ENCODE measurements around the gene FBLN1. TPM values are rescaled to one million over a fixed set of nuclear protein-coding genes. Genes with fewer than 3 reads are reported as not detected.

The FBLN1 gene
- total and polyA plus RNA-seq, 2 donors (not counting 3 experiments of a cell fraction or from before 2014, with no cell fraction given) = 1.2 to 4.0 TPM

DNA sequence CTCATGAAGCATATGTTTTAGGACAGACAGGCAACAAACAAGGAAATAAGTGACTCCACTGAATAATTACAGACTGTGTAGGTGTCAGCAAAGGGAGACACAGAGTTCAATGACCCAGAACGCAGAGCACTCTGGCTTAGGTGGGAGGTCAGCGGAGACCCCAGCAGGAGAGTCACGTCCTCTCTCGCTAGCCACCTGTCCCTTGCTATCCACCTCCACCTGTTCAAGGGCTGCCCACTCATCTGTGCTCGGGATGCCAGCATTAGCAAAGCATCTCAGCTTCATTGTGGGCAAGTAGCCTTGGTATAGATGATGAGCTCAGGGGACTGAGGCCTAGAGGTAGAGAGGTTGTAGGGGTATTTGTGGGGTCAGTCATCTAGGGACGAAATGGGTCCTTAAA, 147.1 kb downstream of the FBLN1 start:
- H3K4me2 ChIP-seq (ENCODE audit: insufficient read depth, low read length) = no peak overlapping the region
- FAIRE-seq (no peak), DNase-seq (ENCODE audit: low read depth, low spot score) (no peak)
- no peaks in the 10 kb centered on the region for H3K79me2 ChIP-seq (ENCODE audit: control insufficient read depth, insufficient read depth, low read length)
- no peak overlapping the region for H3K4me3 ChIP-seq (replicated peaks in 1 of 3; ENCODE audit: insufficient read depth in 1 of 3, low read depth in 1 of 3, low read length in 3 of 3)
- dilution Hi-C loops (cut with MboI; ENCODE audit: extremely low pct_ligation_motif_present, low sequenced_read_pairs) = no loop called here
- H3K9me1 ChIP-seq (replicated peaks; ENCODE audit: control insufficient read depth, extremely low read depth, insufficient read depth, low read length) = no peaks in the 10 kb centered on the region
- H3K36me3 ChIP-seq (ENCODE audit: control insufficient read depth in 2 of 2, extremely low read depth in 1 of 2, insufficient read depth in 2 of 2, low read length in 2 of 2) = no peaks in the 10 kb centered on the region
- ChIA-PET CTCF (interaction anchor here (1.5 kb wide), 1 partner anchor 182 kb away, joined by 5 read pairs; no protein-coding TSS in a partner anchor), POLR2A (no interaction called here)
- H3K4me1 ChIP-seq (ENCODE audit: control insufficient read depth, extremely low read depth, insufficient read depth, low read length) = no peaks in the 10 kb centered on the region
- H3K9me3 ChIP-seq (replicated peaks; ENCODE audit: control insufficient read depth, insufficient read depth, low read length) = no peaks in the 10 kb centered on the region
- H2AFZ ChIP-seq (ENCODE audit: low read depth, low read length) = no peak overlapping the region
- H4K20me1 ChIP-seq (replicated peaks; ENCODE audit: control insufficient read depth, extremely low read depth, insufficient read depth, low read length) = no peaks in the 10 kb centered on the region
- no peak overlapping the region for H3K27ac ChIP-seq (ENCODE audit: insufficient read depth, low read depth, low read length)
- no peak overlapping the region for H3K9ac ChIP-seq (replicated peaks; ENCODE audit: extremely low read depth, insufficient read depth, low read length)
- intact Hi-C loops (cut with micrococcal nuclease) = no loop called here
- no TSS peak for BruUV-seq (replicated peaks)
- H3K27me3 ChIP-seq (ENCODE audit: control insufficient read depth in 2 of 2, insufficient read depth in 2 of 2, low read length in 2 of 2) = peaks cover 13 to 24% of the 10 kb centered on the region in 2 experiments
- no peak for TF ChIP-seq FOS (IDR thresholded peaks at IDR 0.05; ENCODE audit: borderline replicate concordance, insufficient read depth, low read length)
- TF ChIP-seq POLR2AphosphoS5 (IDR thresholded peaks at IDR 0.05; ENCODE audit: insufficient read depth, low read depth, low read length) = no peak
- no peak for TF ChIP-seq JUN (IDR thresholded peaks at IDR 0.05; ENCODE audit: borderline replicate concordance, insufficient read depth, insufficient read length, low read depth)
- TF ChIP-seq EZH2 (IDR thresholded peaks at IDR 0.05; ENCODE audit: borderline replicate concordance, low read depth, low read length, severe bottlenecking) = no peak
- TF ChIP-seq POLR2A (IDR thresholded peaks at IDR 0.05; ENCODE audit: low read depth, low read length) = no peak
- TF ChIP-seq, protein P1, sequence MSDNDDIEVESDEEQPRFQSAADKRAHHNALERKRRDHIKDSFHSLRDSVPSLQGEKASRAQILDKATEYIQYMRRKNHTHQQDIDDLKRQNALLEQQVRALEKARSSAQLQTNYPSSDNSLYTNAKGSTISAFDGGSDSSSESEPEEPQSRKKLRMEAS (IDR thresholded peaks at IDR 0.05; ENCODE audit: insufficient read depth, insufficient read length) = no peak
- no peak for TF ChIP-seq GATA2 (IDR thresholded peaks at IDR 0.05; ENCODE audit: insufficient read depth, insufficient read length, low read depth, low read length)
- TF ChIP-seq, protein P2, sequence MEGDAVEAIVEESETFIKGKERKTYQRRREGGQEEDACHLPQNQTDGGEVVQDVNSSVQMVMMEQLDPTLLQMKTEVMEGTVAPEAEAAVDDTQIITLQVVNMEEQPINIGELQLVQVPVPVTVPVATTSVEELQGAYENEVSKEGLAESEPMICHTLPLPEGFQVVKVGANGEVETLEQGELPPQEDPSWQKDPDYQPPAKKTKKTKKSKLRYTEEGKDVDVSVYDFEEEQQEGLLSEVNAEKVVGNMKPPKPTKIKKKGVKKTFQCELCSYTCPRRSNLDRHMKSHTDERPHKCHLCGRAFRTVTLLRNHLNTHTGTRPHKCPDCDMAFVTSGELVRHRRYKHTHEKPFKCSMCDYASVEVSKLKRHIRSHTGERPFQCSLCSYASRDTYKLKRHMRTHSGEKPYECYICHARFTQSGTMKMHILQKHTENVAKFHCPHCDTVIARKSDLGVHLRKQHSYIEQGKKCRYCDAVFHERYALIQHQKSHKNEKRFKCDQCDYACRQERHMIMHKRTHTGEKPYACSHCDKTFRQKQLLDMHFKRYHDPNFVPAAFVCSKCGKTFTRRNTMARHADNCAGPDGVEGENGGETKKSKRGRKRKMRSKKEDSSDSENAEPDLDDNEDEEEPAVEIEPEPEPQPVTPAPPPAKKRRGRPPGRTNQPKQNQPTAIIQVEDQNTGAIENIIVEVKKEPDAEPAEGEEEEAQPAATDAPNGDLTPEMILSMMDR (IDR thresholded peaks at IDR 0.05; ENCODE audit: extremely low read depth in 1 of 2, insufficient read depth in 1 of 2, low read depth in 1 of 2, low read length in 2 of 2) = no peak
- TF ChIP-seq MYC (IDR thresholded peaks at IDR 0.05; ENCODE audit: low read depth, low read length) = no peak

Data from endothelial cell of umbilical vein (primary cell).